CD4-positive, CD25-positive, alpha-beta regulatory T cell (primary cell): ENCODE data around the gene LRP1. TPM values are rescaled to one million over a fixed set of nuclear protein-coding genes. Genes with fewer than 3 reads are reported as not detected.

Experiments used
- ATAC-seq, 2 donors: fragments of 150-1000 bp; cut with Tn5 transposase; one replicate each; pipeline ENCODE4 v1.10.0; 2021; ENCODE audit warnings: low read depth in 2 of 2, moderate number of reproducible peaks in 2 of 2, moderate library complexity in 1 of 2
- DNase-seq, 3 donors: peaks; one replicate each; pipeline versions ENCODE4 v3.0.0 to v3.0.0-alpha.2; 2012 to 2022; ENCODE audit warnings: mixed read lengths in 1 of 3
- H3K27ac ChIP-seq: one replicate; pipeline ENCODE4 v1.7.0; 2013; ENCODE audit warnings: mild to moderate bottlenecking, low read length; ENCODE audit not compliant: insufficient read depth, poor library complexity, severe bottlenecking
- H3K27me3 ChIP-seq: one replicate; pipeline ENCODE4 v1.7.0; 2013; ENCODE audit warnings: low read length; ENCODE audit not compliant: control insufficient read depth, insufficient read depth
- H3K36me3 ChIP-seq: one replicate; pipeline ENCODE4 v1.7.0; 2013; ENCODE audit warnings: mild to moderate bottlenecking, low read length, moderate library complexity; ENCODE audit not compliant: control insufficient read depth, insufficient read depth
- H3K4me1 ChIP-seq: 2 replicates; pipeline ENCODE4 v1.7.0; 2013; ENCODE audit warnings: mild to moderate bottlenecking, low read length; ENCODE audit not compliant: insufficient read depth, control insufficient read depth, poor library complexity, severe bottlenecking
- H3K4me3 ChIP-seq: one replicate; pipeline ENCODE4 v1.7.0; 2013; ENCODE audit warnings: low read depth, mild to moderate bottlenecking, low read length, moderate library complexity
- H3K9me3 ChIP-seq, 2 experiments: 1 replicate in 1 of 2; 2 replicates in 1 of 2; pipeline ENCODE4 v1.7.0; 2013; ENCODE audit warnings: low read length in 2 of 2, mild to moderate bottlenecking in 1 of 2, moderate library complexity in 1 of 2; ENCODE audit not compliant: control insufficient read depth in 2 of 2
- H3K27ac Mint-ChIP-seq, 3 donors: one replicate each; pipeline ENCODE4 v1.8.0; 2020 to 2022; ENCODE audit warnings: mild to moderate bottlenecking in 3 of 3, mixed read lengths in 3 of 3, moderate library complexity in 2 of 3
- H3K27me3 Mint-ChIP-seq: one replicate; pipeline ENCODE4 v1.8.0; 2022; ENCODE audit warnings: mild to moderate bottlenecking, mixed read lengths
- H3K36me3 Mint-ChIP-seq: one replicate; pipeline ENCODE4 v1.8.0; 2020; ENCODE audit warnings: mixed read lengths
- H3K4me1 Mint-ChIP-seq, 4 donors: one replicate each; pipeline ENCODE4 v1.8.0; 2020 to 2022; ENCODE audit warnings: mixed read lengths in 4 of 4, mild to moderate bottlenecking in 1 of 4
- H3K4me3 Mint-ChIP-seq, 4 donors: one replicate each; pipeline ENCODE4 v1.8.0; 2020 to 2022; ENCODE audit warnings: mild to moderate bottlenecking in 4 of 4, mixed read lengths in 4 of 4, moderate library complexity in 3 of 4
- H3K9me3 Mint-ChIP-seq, 7 donors: one replicate each; pipeline ENCODE4 v1.8.0; 2020 to 2022; ENCODE audit warnings: mixed read lengths in 7 of 7, mild to moderate bottlenecking in 3 of 7, moderate library complexity in 2 of 7
- polyA plus RNA-seq, 4 donors: library from polyadenylated mRNA; unstranded; fragments of 300-500 nt; fragmentation: Illumina TruSeq; gene quantifications; one replicate each; pipeline ENCODE4 v1.2.3, GENCODE V29; 2021
- total RNA-seq: library from RNA; stranded (reverse); gene quantifications from one replicate; pipeline ENCODE4 v1.2.3, GENCODE V29; 2022

The LRP1 gene
- total and polyA plus RNA-seq, 5 donors from 2014 or later: 0.13 to 3.9 (median 0.21) TPM; not detected in 1

- Histone ChIP-seq H3K4me3 (no peak overlapping the region), H3K27ac (no peak overlapping the region), H3K27me3 (no peaks in the 10 kb centered on the region), H3K4me1 (no peaks in the 10 kb centered on the region), H3K36me3 (no peaks in the 10 kb centered on the region), H3K9me3 (no peaks in the 10 kb centered on the region)
- Mint-ChIP-seq H3K27ac (no peak overlapping the region), H3K27me3 (peaks cover 6% of the 10 kb centered on the region), H3K36me3 (no peaks in the 10 kb centered on the region), H3K9me3 (no peaks in the 10 kb centered on the region), H3K4me3 (no peak overlapping the region), H3K4me1 (no peaks in the 10 kb centered on the region)
- DNase-seq: no peak
- ATAC-seq: no peak
Measured at GRCh38 chr12:57171668-57172067, 43.4 kb downstream of the LRP1 start.

GRCh38 chr12:57173089-57173488 is 44.8 kb downstream of the LRP1 start:
- H3K36me3 Mint-ChIP-seq: no peaks in the 10 kb centered on the region
- H3K36me3 ChIP-seq: no peaks in the 10 kb centered on the region
- H3K4me1 Mint-ChIP-seq: no peaks in the 10 kb centered on the region
- H3K27me3 ChIP-seq: no peaks in the 10 kb centered on the region
- H3K9me3 ChIP-seq: no peaks in the 10 kb centered on the region
- no peaks in the 10 kb centered on the region for H3K9me3 Mint-ChIP-seq
- no peaks in the 10 kb centered on the region for H3K4me1 ChIP-seq
- DNase-seq (peak in 1 of 3 donors; percentile 13), ATAC-seq (no peak)
- H3K4me3 ChIP-seq: no peak overlapping the region
- H3K27ac Mint-ChIP-seq: no peak overlapping the region
- no peak overlapping the region for H3K4me3 Mint-ChIP-seq
- H3K27ac ChIP-seq: no peak overlapping the region
- peaks cover 6% of the 10 kb centered on the region for H3K27me3 Mint-ChIP-seq

GRCh38 chr12:57173683-57174082 is 45.4 kb downstream of the LRP1 start:
- Histone ChIP-seq H3K4me3 (no peak overlapping the region), H3K27me3 (no peaks in the 10 kb centered on the region), H3K36me3 (no peaks in the 10 kb centered on the region), H3K9me3 (no peaks in the 10 kb centered on the region), H3K4me1 (no peaks in the 10 kb centered on the region), H3K27ac (no peak overlapping the region)
- ATAC-seq: no peak
- Mint-ChIP-seq H3K27me3 (peaks cover 6% of the 10 kb centered on the region), H3K27ac (no peak overlapping the region), H3K36me3 (no peaks in the 10 kb centered on the region), H3K4me3 (no peak overlapping the region), H3K4me1 (no peaks in the 10 kb centered on the region), H3K9me3 (no peaks in the 10 kb centered on the region)
- no peak for DNase-seq

GRCh38 chr12:57175428-57176138 is 47.3 kb downstream of the LRP1 start:
- peak in 2 of 3 donors; percentile 10 to 18 for DNase-seq
- no peaks in the 10 kb centered on the region for H3K9me3 Mint-ChIP-seq
- H3K4me1 Mint-ChIP-seq: no peaks in the 10 kb centered on the region
- ATAC-seq: no peak
- no peak overlapping the region for H3K27ac Mint-ChIP-seq
- no peak overlapping the region for H3K4me3 ChIP-seq
- no peaks in the 10 kb centered on the region for H3K36me3 ChIP-seq
- H3K27ac ChIP-seq: no peak overlapping the region
- no peaks in the 10 kb centered on the region for H3K9me3 ChIP-seq
- no peaks in the 10 kb centered on the region for H3K4me1 ChIP-seq
- H3K4me3 Mint-ChIP-seq: no peak overlapping the region
- H3K27me3 ChIP-seq: no peaks in the 10 kb centered on the region
- peaks cover 6% of the 10 kb centered on the region for H3K27me3 Mint-ChIP-seq
- H3K36me3 Mint-ChIP-seq: no peaks in the 10 kb centered on the region

- H3K4me1 ChIP-seq: no peaks in the 10 kb centered on the region
- Mint-ChIP-seq H3K36me3 (no peaks in the 10 kb centered on the region), H3K9me3 (no peaks in the 10 kb centered on the region), H3K4me1 (no peaks in the 10 kb centered on the region), H3K27me3 (peaks cover 7% of the 10 kb centered on the region), H3K27ac (no peak overlapping the region), H3K4me3 (no peak overlapping the region)
- H3K36me3 ChIP-seq: no peaks in the 10 kb centered on the region
- no peak for DNase-seq
- no peak overlapping the region for H3K27ac ChIP-seq
- no peaks in the 10 kb centered on the region for H3K27me3 ChIP-seq
- no peaks in the 10 kb centered on the region for H3K9me3 ChIP-seq
- H3K4me3 ChIP-seq: no peak overlapping the region
- ATAC-seq: no peak
Measured at GRCh38 chr12:57176139-57176477, 47.8 kb downstream of the LRP1 start.

GRCh38 chr12:57176846-57177245 is 48.6 kb downstream of the LRP1 start:
- Histone ChIP-seq H3K27me3 (no peaks in the 10 kb centered on the region), H3K9me3 (no peaks in the 10 kb centered on the region), H3K4me3 (no peak overlapping the region), H3K36me3 (no peaks in the 10 kb centered on the region), H3K27ac (no peak overlapping the region), H3K4me1 (no peaks in the 10 kb centered on the region)
- DNase-seq: no peak
- Mint-ChIP-seq H3K4me1 (no peaks in the 10 kb centered on the region), H3K9me3 (no peaks in the 10 kb centered on the region), H3K27me3 (peaks cover 9% of the 10 kb centered on the region), H3K4me3 (no peak overlapping the region), H3K36me3 (no peaks in the 10 kb centered on the region), H3K27ac (no peak overlapping the region)
- no peak for ATAC-seq

- Histone ChIP-seq H3K27ac (no peak overlapping the region), H3K4me3 (no peak overlapping the region), H3K4me1 (no peaks in the 10 kb centered on the region), H3K36me3 (no peaks in the 10 kb centered on the region), H3K27me3 (no peaks in the 10 kb centered on the region), H3K9me3 (no peaks in the 10 kb centered on the region)
- no peak overlapping the region for H3K27ac Mint-ChIP-seq
- DNase-seq (no peak), ATAC-seq (no peak)
- no peak overlapping the region for H3K4me3 Mint-ChIP-seq
- peaks cover 7% of the 10 kb centered on the region for H3K27me3 Mint-ChIP-seq
- no peaks in the 10 kb centered on the region for H3K9me3 Mint-ChIP-seq
- H3K4me1 Mint-ChIP-seq: no peaks in the 10 kb centered on the region
- H3K36me3 Mint-ChIP-seq: no peaks in the 10 kb centered on the region
Measured at GRCh38 chr12:57177354-57177753, 49.1 kb downstream of the LRP1 start.

GRCh38 chr12:57178213-57178612 is 49.9 kb downstream of the LRP1 start:
- Mint-ChIP-seq H3K4me3 (no peak overlapping the region), H3K27ac (no peak overlapping the region)

More at GRCh38 chr12:57178213-57178612, 49.9 kb downstream of the LRP1 start:
- no peak overlapping the region for H3K4me3 ChIP-seq
- Mint-ChIP-seq H3K27me3 (peaks cover 4% of the 10 kb centered on the region), H3K4me1 (peaks cover 0 to 4% (median 0%) of the 10 kb centered on the region in 4 donors), H3K36me3 (no peaks in the 10 kb centered on the region), H3K9me3 (peaks cover 0 to 1% (median 0%) of the 10 kb centered on the region in 7 donors)
- ATAC-seq: no peak
- no peak overlapping the region for H3K27ac ChIP-seq
- no peaks in the 10 kb centered on the region for H3K4me1 ChIP-seq
- H3K9me3 ChIP-seq: no peaks in the 10 kb centered on the region
- no peak for DNase-seq
- H3K36me3 ChIP-seq: no peaks in the 10 kb centered on the region
- H3K27me3 ChIP-seq: no peaks in the 10 kb centered on the region
